Endometrium (tissue), 2 donors: ENCODE results near the gene CENPM.

Experiments used
- FAIRE-seq: peaks from 2 replicates; lab custom pipeline; 2012; peaks lifted over from hg19 to GRCh38; lab: Jason Lieb, UNC
- donor health status: control.
- donor health status: control.

CENPM gene

GRCh38 chr22:41931701-41932269, 15.2 kb downstream of the CENPM start:
- no peak for FAIRE-seq

- no peak for FAIRE-seq
Observed at GRCh38 chr22:41929418-41929810, 17.5 kb downstream of the CENPM start.

GRCh38 chr22:41928593-41929417, 18.1 kb downstream of the CENPM start:
- FAIRE-seq, result no peak

- FAIRE-seq, result no peak
Observed at GRCh38 chr22:41927813-41928212, 19.1 kb downstream of the CENPM start.

- no peak for FAIRE-seq
Observed at GRCh38 chr22:41925783-41926460, 21.0 kb downstream of the CENPM start.

GRCh38 chr22:41923595-41924276, 23.2 kb downstream of the CENPM start:
- FAIRE-seq, result no peak

DNA sequence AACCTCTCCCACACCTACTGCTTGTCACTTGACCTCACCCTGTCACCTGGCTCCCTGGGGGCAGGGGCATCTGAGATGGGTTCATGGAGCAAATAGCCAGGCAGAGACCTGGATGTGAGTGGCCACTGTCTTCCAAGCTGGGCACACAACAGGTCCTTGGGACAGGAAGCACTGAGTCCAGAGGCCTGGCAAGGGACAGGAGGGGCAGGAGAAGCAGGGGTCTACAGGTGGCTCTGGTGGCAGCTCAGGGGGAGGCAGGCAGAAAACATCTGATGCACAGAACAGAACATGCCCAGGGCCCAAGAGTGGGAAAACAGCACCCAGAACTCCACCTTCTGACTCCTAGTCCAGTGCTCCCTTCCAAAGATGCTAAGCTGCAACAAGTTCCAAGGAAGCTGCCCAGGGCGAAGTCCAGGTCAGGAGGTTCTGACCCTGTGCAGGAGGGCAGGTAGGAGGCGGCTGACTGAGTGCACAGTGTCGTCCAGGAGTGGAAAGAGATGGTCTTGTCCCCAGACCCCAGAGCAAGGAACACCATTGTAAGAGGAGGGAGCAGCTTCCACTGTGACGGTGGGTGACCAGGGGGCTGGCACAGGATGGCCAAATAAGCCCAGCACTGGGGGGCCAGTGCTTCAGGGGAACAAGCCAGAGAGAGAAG, 23.9 kb downstream of the CENPM start:
- no peak for FAIRE-seq

GRCh38 chr22:41922328-41922727, 24.6 kb downstream of the CENPM start:
- no peak for FAIRE-seq

GRCh38 chr22:41920271-41920976, 26.5 kb downstream of the CENPM start:
- no peak for FAIRE-seq

- FAIRE-seq, result no peak
Observed at GRCh38 chr22:41919357-41920224, 27.4 kb downstream of the CENPM start.

DNA sequence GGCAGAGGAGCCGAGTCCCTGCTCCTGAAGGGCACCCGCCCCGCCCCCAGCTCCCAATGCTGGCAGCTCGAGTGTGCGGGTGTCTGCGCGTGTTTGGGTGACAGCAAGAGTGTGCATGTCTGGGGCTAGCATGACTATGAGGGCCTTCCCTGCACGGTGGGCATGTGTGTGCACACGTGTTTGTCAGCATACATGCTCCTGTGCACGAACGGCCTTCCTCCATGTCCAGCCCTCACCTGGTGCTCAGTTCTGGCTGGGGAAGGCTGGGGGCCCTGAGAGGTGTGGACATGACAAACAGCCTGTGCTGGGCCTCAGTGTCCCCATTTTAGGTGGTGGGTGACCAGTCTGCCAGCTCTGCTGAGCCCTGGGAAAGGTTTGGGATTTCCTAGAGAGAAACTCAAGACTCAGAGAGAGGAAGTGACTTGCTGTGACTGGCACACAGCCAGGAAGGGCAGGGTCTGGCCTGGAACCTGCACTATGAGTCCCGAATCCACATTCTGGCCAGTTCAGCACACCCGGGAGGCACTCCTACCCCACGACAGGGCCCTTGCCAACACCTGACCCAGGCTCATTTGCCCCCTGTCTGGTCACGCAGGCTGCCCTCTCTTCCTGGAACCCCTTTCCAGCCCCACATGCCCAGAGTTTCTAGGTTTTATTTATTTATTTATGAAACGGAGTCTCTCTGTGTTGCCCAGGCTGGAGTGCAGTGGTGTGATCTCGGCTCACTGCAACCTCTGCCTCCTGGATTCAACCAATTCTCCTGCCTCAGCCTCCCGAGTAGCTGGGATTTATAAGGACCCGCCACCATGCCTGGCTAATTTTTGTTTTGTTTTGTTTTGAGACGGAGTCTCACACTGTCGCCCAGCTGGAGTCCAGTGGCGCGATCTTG, 28.8 kb downstream of the CENPM start:
- no peak for FAIRE-seq

DNA sequence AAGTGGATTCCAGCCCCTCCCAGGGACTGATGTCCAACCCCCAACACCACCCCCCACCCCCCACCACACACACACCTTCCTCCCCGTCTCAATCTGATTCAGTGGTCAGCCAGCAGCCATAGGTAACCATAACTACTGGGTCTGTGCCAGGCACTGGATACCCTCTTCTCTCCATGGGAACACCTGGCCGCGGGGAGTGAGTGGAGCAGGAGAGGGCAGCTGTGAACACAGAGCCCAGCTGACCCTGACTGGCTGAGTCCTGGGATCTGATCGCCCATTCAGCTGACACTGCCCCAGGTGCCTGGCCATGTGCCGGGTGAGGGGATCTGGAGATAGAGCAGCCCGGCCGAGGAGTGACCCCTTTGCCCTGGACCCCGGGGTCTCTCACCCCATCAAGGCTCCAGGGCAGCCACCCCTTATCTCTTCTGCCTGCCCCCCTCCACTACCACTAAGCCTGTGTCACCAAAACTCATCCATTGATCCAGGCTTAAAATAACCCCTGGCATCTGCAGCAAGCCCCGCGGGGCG, 29.5 kb downstream of the CENPM start:
- no peak for FAIRE-seq

- no peak for FAIRE-seq
Observed at GRCh38 chr22:41916745-41917358, 30.1 kb downstream of the CENPM start.

DNA sequence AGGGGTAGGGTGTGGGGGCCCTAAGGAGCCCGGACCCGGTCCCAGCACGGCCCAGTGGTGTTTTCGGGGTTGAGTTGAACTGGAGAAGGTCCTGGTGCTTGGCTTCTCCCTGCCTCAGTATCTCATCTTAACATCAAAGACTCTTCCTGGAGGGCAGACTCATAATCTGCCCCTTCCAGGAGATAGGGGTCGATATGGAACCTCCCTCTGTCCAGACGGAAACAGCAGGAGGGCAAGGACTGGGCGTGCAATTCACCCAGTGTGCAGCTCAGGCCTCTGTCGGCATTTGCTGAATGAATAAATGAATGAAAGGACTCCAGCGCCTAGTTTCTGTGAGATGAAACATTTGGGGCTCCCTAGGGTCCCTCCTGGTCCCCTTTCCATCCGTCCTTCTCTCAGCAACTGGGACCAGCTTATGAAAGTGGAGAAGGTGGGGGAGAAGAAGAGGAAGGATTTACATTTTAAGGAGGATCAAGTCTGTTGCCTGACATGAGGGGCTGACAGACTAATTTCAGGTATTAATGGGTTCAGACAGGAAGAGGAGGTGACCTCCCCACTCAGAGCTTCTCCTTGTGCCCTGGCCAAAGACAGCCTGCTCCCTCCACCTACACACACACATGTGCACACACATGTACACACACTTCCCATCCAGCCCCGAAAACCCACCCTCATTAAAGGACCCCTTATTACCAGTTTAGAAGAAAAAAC, 31.0 kb downstream of the CENPM start:
- no peak for FAIRE-seq

- FAIRE-seq, result no peak
Observed at GRCh38 chr22:41915035-41915785, 31.7 kb downstream of the CENPM start, which contains the start of gene SHISA8. Gene SHISA8 (minus strand): TSS chr22:41915074. CDS start chr22:41914667, 407 bp downstream.

DNA sequence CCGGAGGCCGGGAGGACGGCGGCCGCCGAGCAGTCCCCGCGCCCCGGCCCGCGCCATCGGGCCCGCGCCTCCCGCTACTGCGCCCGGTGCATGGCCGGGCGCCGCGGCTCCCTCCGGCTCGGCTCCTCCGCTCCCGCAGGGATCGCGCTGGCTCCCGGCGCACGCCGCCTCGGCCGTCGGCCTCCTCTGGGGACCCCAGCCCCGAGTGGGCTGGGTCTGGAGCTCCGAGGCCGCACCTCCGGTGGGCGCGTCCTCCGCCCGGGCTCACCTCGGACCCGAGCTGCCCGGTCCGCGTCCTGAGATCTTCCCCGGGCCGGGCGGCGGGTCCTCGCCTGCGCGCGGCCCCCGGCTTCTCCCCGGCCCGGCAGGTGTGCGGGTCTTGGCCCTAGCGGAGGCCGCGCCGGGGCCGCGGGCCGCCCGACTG, 32.3 kb downstream of the CENPM start:
- no peak for FAIRE-seq

GRCh38 chr22:41913842-41914534, 33.0 kb downstream of the CENPM start:
- FAIRE-seq, result no peak
